GM12878 (cell line): ENCODE data around the gene CFAP99.

Experiments used
- EP300 ChIP-seq, 2 experiments: fragments of 150-350 bp in 1 of 2; IDR thresholded peaks; 2 replicates each; pipeline ENCODE4 v1.6.1; 2011 to 2012; ENCODE audit warnings: low read depth in 2 of 2, low read length in 2 of 2, borderline replicate concordance in 1 of 2, improper control_type of control experiment in 1 of 2, inconsistent platforms in 1 of 2; ENCODE audit not compliant: control insufficient read depth in 1 of 2
- EZH2 ChIP-seq: IDR thresholded peaks from 2 replicates; pipeline ENCODE4 v1.6.1; 2012; ENCODE audit warnings: low read depth, mild to moderate bottlenecking, control low read depth, inconsistent platforms, low read length, borderline replicate concordance; ENCODE audit not compliant: control insufficient read depth
- JUNB ChIP-seq: IDR thresholded peaks from 2 replicates; pipeline ENCODE4 v1.6.1; 2016; ENCODE audit warnings: antibody characterized with exemption, mild to moderate bottlenecking
- TF ChIP-seq, protein P1 (sequence below), 3 experiments: IDR thresholded peaks in 2 of 3; conservative IDR thresholded peaks in 1 of 3; 2 replicates each; pipeline ENCODE4 v1.5.1; 2011; ENCODE audit warnings: low read depth in 3 of 3, low read length in 3 of 3, mild to moderate bottlenecking in 3 of 3, control low read depth in 2 of 3, moderate library complexity in 2 of 3, inconsistent platforms in 1 of 3, mixed read lengths in 1 of 3; ENCODE audit not compliant: control insufficient read depth in 2 of 3, insufficient read depth in 1 of 3; ENCODE audit errors: extremely low read depth in 1 of 3
- TF ChIP-seq, protein P2 (sequence below): IDR thresholded peaks from 2 replicates; pipeline ENCODE4 v1.6.1; 2011; ENCODE audit warnings: borderline replicate concordance, low read depth, mild to moderate bottlenecking, moderate library complexity, mixed read lengths, low read length; ENCODE audit not compliant: insufficient read depth; ENCODE audit errors: extremely low read length

DNA sequence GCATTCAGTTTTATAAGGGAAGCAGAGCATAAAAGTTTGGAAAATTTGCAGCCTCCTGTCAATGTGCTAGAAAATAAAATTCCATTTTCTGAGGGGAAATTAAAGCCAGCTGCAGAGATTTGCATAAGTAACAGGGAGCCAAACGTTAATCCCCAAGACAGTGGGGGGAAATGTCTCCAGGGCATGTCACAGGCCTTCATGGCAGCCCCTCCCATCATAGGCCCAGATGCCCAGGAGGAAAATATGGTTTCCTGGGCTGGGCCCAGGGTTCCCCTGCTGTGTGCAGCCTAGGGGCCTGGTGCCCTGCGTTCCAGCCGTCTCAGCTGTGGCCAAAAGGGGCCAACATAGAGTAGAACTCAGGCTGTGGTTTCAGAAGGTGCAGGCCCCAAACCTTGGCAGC, 59.5 kb downstream of the CFAP99 start:
- TF ChIP-seq EZH2 (no peak), JUNB (no peak), EP300 (IDR thresholded peaks at IDR 0.05; ENCODE audit: borderline replicate concordance in 1 of 2, control insufficient read depth in 1 of 2, low read depth in 2 of 2, low read length in 2 of 2) (no peak)
- TF ChIP-seq, protein P1, sequence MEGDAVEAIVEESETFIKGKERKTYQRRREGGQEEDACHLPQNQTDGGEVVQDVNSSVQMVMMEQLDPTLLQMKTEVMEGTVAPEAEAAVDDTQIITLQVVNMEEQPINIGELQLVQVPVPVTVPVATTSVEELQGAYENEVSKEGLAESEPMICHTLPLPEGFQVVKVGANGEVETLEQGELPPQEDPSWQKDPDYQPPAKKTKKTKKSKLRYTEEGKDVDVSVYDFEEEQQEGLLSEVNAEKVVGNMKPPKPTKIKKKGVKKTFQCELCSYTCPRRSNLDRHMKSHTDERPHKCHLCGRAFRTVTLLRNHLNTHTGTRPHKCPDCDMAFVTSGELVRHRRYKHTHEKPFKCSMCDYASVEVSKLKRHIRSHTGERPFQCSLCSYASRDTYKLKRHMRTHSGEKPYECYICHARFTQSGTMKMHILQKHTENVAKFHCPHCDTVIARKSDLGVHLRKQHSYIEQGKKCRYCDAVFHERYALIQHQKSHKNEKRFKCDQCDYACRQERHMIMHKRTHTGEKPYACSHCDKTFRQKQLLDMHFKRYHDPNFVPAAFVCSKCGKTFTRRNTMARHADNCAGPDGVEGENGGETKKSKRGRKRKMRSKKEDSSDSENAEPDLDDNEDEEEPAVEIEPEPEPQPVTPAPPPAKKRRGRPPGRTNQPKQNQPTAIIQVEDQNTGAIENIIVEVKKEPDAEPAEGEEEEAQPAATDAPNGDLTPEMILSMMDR (IDR thresholded peaks at IDR 0.05 in 2 of 3, conservative IDR thresholded peaks at IDR 0.05 in 1 of 3; ENCODE audit: control insufficient read depth in 2 of 3, extremely low read depth in 1 of 3, insufficient read depth in 1 of 3, low read depth in 3 of 3, low read length in 3 of 3) = no peak
- TF ChIP-seq, protein P2, sequence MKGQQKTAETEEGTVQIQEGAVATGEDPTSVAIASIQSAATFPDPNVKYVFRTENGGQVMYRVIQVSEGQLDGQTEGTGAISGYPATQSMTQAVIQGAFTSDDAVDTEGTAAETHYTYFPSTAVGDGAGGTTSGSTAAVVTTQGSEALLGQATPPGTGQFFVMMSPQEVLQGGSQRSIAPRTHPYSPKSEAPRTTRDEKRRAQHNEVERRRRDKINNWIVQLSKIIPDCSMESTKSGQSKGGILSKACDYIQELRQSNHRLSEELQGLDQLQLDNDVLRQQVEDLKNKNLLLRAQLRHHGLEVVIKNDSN = no peak
